HUDEP-2 (cell line): ENCODE measurements around the gene ACCS.

Experiments
- DNase-seq, 76 experiments: peaks; one replicate each; lab custom pipeline; 2025; ENCODE audit not compliant: unreplicated experiment in 76 of 76; lab: John Stamatoyannopoulos, UW

Gene ACCS

GRCh38 chr11:44065841-44066731 lies at the start of gene ACCS:
TSS of gene ACCS (plus strand) at chr11:44066270. CDS start at chr11:44067628, 1,358 bp downstream.
- peak; percentile 62 to 95 (median 90) for DNase-seq

GRCh38 chr11:44016546-44017442 lies 49.3 kb upstream of the ACCS start:
- no peak for DNase-seq

GRCh38 chr11:44017443-44018126 lies 48.5 kb upstream of the ACCS start:
- DNase-seq = no peak

- DNase-seq = no peak
Measured at GRCh38 chr11:44018127-44018521, 47.9 kb upstream of the ACCS start.

GRCh38 chr11:44018829-44019228 lies 47.2 kb upstream of the ACCS start:
- no peak for DNase-seq

GRCh38 chr11:44024977-44025376 lies 41.1 kb upstream of the ACCS start:
- DNase-seq = no peak

- DNase-seq = no peak
Measured at GRCh38 chr11:44025727-44026126, 40.3 kb upstream of the ACCS start.

GRCh38 chr11:44028401-44028800 lies 37.7 kb upstream of the ACCS start:
- DNase-seq = no peak

GRCh38 chr11:44028816-44029506 lies 37.1 kb upstream of the ACCS start:
- DNase-seq = no peak

GRCh38 chr11:44029507-44029845 lies 36.6 kb upstream of the ACCS start:
- no peak for DNase-seq

GRCh38 chr11:44029977-44030911 lies 35.8 kb upstream of the ACCS start:
- DNase-seq = peak in 2 of 76 experiments; percentile 20 to 25

GRCh38 chr11:44030996-44031395 lies 35.1 kb upstream of the ACCS start:
- DNase-seq = no peak

- no peak for DNase-seq
Measured at GRCh38 chr11:44031549-44031948, 34.5 kb upstream of the ACCS start.

GRCh38 chr11:44032299-44033085 lies 33.6 kb upstream of the ACCS start:
- DNase-seq = no peak

- DNase-seq = no peak
Measured at GRCh38 chr11:44033411-44033850, 32.6 kb upstream of the ACCS start.

- no peak for DNase-seq
Measured at GRCh38 chr11:44033856-44034255, 32.2 kb upstream of the ACCS start.

- no peak for DNase-seq
Measured at GRCh38 chr11:44034639-44035038, 31.4 kb upstream of the ACCS start.

GRCh38 chr11:44036811-44037657 lies 29.0 kb upstream of the ACCS start:
- DNase-seq = peak in 58 of 76 experiments; percentile 2 to 83 (median 36)
